GM12878 (cell line): ENCODE measurements around the gene ULBP2. TPM values are rescaled to one million over a fixed set of nuclear protein-coding genes. Genes with fewer than 3 reads are reported as not detected.

Experiments
- ATAC-seq: fragments of 200-7000 bp; cut with Tn5 transposase; 3 replicates; pipeline ENCODE4 v1.9.1; 2020; ENCODE audit warnings: mild to moderate bottlenecking, moderate library complexity
- BruUV-seq: library from RNA; stranded (reverse); fragments of 400-500 nt; replicated peaks from 2 replicates; lab custom pipeline; 2021; lab: Mats Ljungman, UMichigan
- CTCF ChIA-PET: fragments of 300-600 bp; sonication (Branson Sonifier 250); formaldehyde crosslinking; extraction: SDS; loops from one replicate; lab custom pipeline; 2021; ENCODE audit warnings: inconsistent platforms; lab: Yijun Ruan, JAX
- POLR2A ChIA-PET: fragments of 350-600 bp; formaldehyde crosslinking; extraction: SDS; loops from one replicate; lab custom pipeline; 2021; ENCODE audit warnings: inconsistent platforms; lab: Charles Lee
- RAD21 ChIA-PET: fragments of 300-600 bp; sonication (Branson Sonifier 250); formaldehyde crosslinking; loops from one replicate; lab custom pipeline; 2023; ENCODE audit warnings: antibody characterized with exemption; ENCODE audit not compliant: unreplicated experiment; lab: Charles Lee
- SMC1A ChIA-PET: fragments of 300-600 bp; sonication (Branson Sonifier 250); formaldehyde crosslinking; loops from one replicate; lab custom pipeline; 2023; ENCODE audit not compliant: unreplicated experiment, uncharacterized antibody; lab: Charles Lee
- DNase-seq: peaks from one replicate; pipeline ENCODE4 v3.0.0-alpha.2; 2011; ENCODE audit warnings: low read depth, low spot score
- FAIRE-seq: peaks from 3 replicates; lab custom pipeline; 2011; peaks lifted over from hg19 to GRCh38; lab: Jason Lieb, UNC
- H2AFZ ChIP-seq: 2 replicates; pipeline ENCODE4 v1.6.0; 2011; ENCODE audit warnings: low read depth, low read length, control low read depth; ENCODE audit not compliant: control insufficient read depth
- H3K27ac ChIP-seq: 2 replicates; pipeline ENCODE4 v1.5.1; 2011; ENCODE audit warnings: control low read depth; ENCODE audit not compliant: control insufficient read depth, insufficient read depth
- H3K27me3 ChIP-seq, 2 experiments: replicated peaks in 1 of 2; 2 replicates each; pipeline versions ENCODE4 v1.6.0 to v1.6.1; 2011; ENCODE audit warnings: low read length in 1 of 2; ENCODE audit not compliant: control insufficient read depth in 2 of 2, insufficient read depth in 2 of 2
- H3K36me3 ChIP-seq, 2 experiments: 2 replicates each; pipeline ENCODE4 v1.5.1; 2011; ENCODE audit warnings: low read length in 1 of 2; ENCODE audit not compliant: control insufficient read depth in 2 of 2, insufficient read depth in 2 of 2
- H3K4me1 ChIP-seq: 2 replicates; pipeline ENCODE4 v1.6.1; 2011; ENCODE audit warnings: mild to moderate bottlenecking, low read length, moderate library complexity, mixed read lengths; ENCODE audit not compliant: control insufficient read depth, insufficient read depth
- H3K4me2 ChIP-seq: 2 replicates; pipeline ENCODE4 v1.6.0; 2011; ENCODE audit warnings: control low read depth; ENCODE audit not compliant: control insufficient read depth, insufficient read depth
- H3K4me3 ChIP-seq: fragments of 200-600 bp; sonication (generic); 2 replicates; pipeline ENCODE4 v1.5.1; 2016
- H3K79me2 ChIP-seq: 2 replicates; pipeline ENCODE4 v1.6.0; 2011; ENCODE audit warnings: low read length; ENCODE audit not compliant: control insufficient read depth, insufficient read depth
- H3K9ac ChIP-seq: 2 replicates; pipeline ENCODE4 v1.8.0; 2011; ENCODE audit warnings: low read length, control low read depth, mixed read lengths; ENCODE audit not compliant: control insufficient read depth, insufficient read depth
- H3K9me3 ChIP-seq: replicated peaks from 3 replicates; pipeline ENCODE4 v1.5.1; 2011; ENCODE audit warnings: mild to moderate bottlenecking, low read length; ENCODE audit not compliant: control insufficient read depth, insufficient read depth
- H4K20me1 ChIP-seq: 2 replicates; pipeline ENCODE4 v1.6.0; 2011; ENCODE audit not compliant: control insufficient read depth, insufficient read depth
- BCL11A ChIP-seq: IDR thresholded peaks from 2 replicates; pipeline ENCODE4 v1.6.1; 2011; ENCODE audit warnings: low read depth, low read length
- HDAC6 ChIP-seq: fragments of 200-600 bp; sonication (generic); IDR thresholded peaks from one replicate; pipeline ENCODE4 v1.8.0; 2017; ENCODE audit warnings: antibody characterized with exemption; ENCODE audit not compliant: unreplicated experiment
- NFYB ChIP-seq: IDR thresholded peaks from 2 replicates; pipeline ENCODE4 v1.6.1; 2011; ENCODE audit warnings: low read depth, mild to moderate bottlenecking, low read length, improper control_type of control experiment, moderate library complexity; ENCODE audit not compliant: insufficient read depth
- NR2C2 ChIP-seq: IDR thresholded peaks from 2 replicates; pipeline ENCODE4 v1.6.1; 2011; ENCODE audit warnings: borderline replicate concordance, low read depth; ENCODE audit not compliant: control insufficient read depth, insufficient read length
- NR2F1 ChIP-seq: fragments of 450-650 bp; conservative IDR thresholded peaks from 2 replicates; pipeline ENCODE4 v1.6.1; 2017; ENCODE audit warnings: mild to moderate bottlenecking
- SREBF1 ChIP-seq: IDR thresholded peaks from 2 replicates; pipeline ENCODE4 v1.6.1; 2012; ENCODE audit warnings: mild to moderate bottlenecking, low read length
- SREBF2 ChIP-seq: IDR thresholded peaks from 2 replicates; pipeline ENCODE4 v1.6.1; 2012; ENCODE audit warnings: mild to moderate bottlenecking, low read length
- TBL1XR1 ChIP-seq: IDR thresholded peaks from 2 replicates; pipeline ENCODE4 v1.6.1; 2012; ENCODE audit warnings: low read depth, low read length, improper control_type of control experiment
- WRNIP1 ChIP-seq: IDR thresholded peaks from 2 replicates; pipeline ENCODE4 v1.6.1; 2011; ENCODE audit warnings: low read depth, low read length, improper control_type of control experiment, borderline replicate concordance
- ZZZ3 ChIP-seq: IDR thresholded peaks from 2 replicates; pipeline ENCODE4 v1.6.1; 2011; ENCODE audit warnings: low read depth; ENCODE audit not compliant: control insufficient read depth, insufficient read length
- WGBS: methylation state at CpG from one replicate; pipeline ENCODE4 v1.1.6; 2016; ENCODE audit warnings: low lambda C conversion rate; ENCODE audit not compliant: insufficient replicate concordance, insufficient coverage; ENCODE audit errors: missing lambda C conversion rate; 5-methylcytosine and 5-hydroxymethylcytosine counted together
- in situ Hi-C: fragments of 300-500 bp; cut with MboI; formaldehyde crosslinking; loops from 9 replicates; pipeline ENCODE4 v1.14.3; 2018; ENCODE audit warnings: mixed read lengths
- intact Hi-C: fragments of 100-400 bp; cut with micrococcal nuclease; formaldehyde crosslinking; loops from one replicate; pipeline ENCODE4 v1.14.2; 2022; ENCODE audit not compliant: unreplicated experiment
- polyA plus RNA-seq, 11 experiments: library from polyadenylated mRNA; depleted of rRNA in 4 of 11; unstranded in 6 of 11; stranded (reverse) in 5 of 11; fragments of >200 nt; fragmentation: Nextera tagmentation in 4 of 11; fragmentation: Illumina TruSeq in 1 of 11; extraction: Ambion mirVana in 4 of 11; extraction: Trizol in 1 of 11; gene quantifications; 1 replicate in 1 of 11; 2 replicates in 10 of 11; pipeline versions ENCODE4 v1.2.1 to v1.2.3, GENCODE V29; 2011 to 2016; ENCODE audit warnings: inconsistent platforms in 2 of 11, missing spikeins in 2 of 11, low read depth in 1 of 11
- total RNA-seq, 4 experiments: library from RNA; depleted of rRNA in 3 of 4; stranded (reverse); fragments of >200 nt in 3 of 4; fragmentation: Illumina TruSeq in 1 of 4; extraction: Trizol in 1 of 4; gene quantifications; 2 replicates each; pipeline versions ENCODE4 v1.2.1 to v1.2.3, GENCODE V29; 2013 to 2021
- TF ChIP-seq, protein P1 (sequence below): fragments of 450-650 bp; IDR thresholded peaks from 2 replicates; pipeline ENCODE4 v1.6.1; 2017; ENCODE audit warnings: mild to moderate bottlenecking, low read depth, inconsistent platforms; ENCODE audit not compliant: poor library complexity, severe bottlenecking
- TF ChIP-seq, protein P2 (sequence below): fragments of 450-650 bp; IDR thresholded peaks from 2 replicates; pipeline ENCODE4 v1.6.1; 2016; ENCODE audit warnings: mild to moderate bottlenecking, moderate library complexity, borderline replicate concordance

The ULBP2 gene
- total and polyA plus RNA-seq, 10 of the 15 experiments (the other 5 are each of a cell fraction or from before 2014, with no cell fraction given) = 0.16 to 2.5 (median 0.22) TPM; not detected in 3

GRCh38 chr6:149990212-149990660, 48.4 kb downstream of the ULBP2 start:
- ChIA-PET POLR2A (no interaction called here), RAD21 (interaction anchor here (1.7 kb wide), 1 partner anchor 17 kb away, joined by 3 read pairs; no protein-coding TSS in a partner anchor), SMC1A (no interaction called here), CTCF (no interaction called here)
- H3K9ac ChIP-seq = no peak overlapping the region
- peaks cover 7% of the 10 kb centered on the region; the same call in 2 of the 3 replicates for H3K9me3 ChIP-seq
- H2AFZ ChIP-seq = no peak overlapping the region
- in situ Hi-C loops (no loop called here), intact Hi-C loops (no loop called here)
- H3K79me2 ChIP-seq = no peaks in the 10 kb centered on the region
- H3K27ac ChIP-seq = no peak overlapping the region
- DNase-seq = no peak
- H3K4me2 ChIP-seq = peak overlapping the region; percentile 79
- WGBS = 17% methylated on average over 32 of the region's 32 CpGs
- H4K20me1 ChIP-seq = no peaks in the 10 kb centered on the region; the same call in none of the 2 replicates
- BruUV-seq = no TSS peak
- TF ChIP-seq NR2C2 = no peak
- TF ChIP-seq, protein P1, sequence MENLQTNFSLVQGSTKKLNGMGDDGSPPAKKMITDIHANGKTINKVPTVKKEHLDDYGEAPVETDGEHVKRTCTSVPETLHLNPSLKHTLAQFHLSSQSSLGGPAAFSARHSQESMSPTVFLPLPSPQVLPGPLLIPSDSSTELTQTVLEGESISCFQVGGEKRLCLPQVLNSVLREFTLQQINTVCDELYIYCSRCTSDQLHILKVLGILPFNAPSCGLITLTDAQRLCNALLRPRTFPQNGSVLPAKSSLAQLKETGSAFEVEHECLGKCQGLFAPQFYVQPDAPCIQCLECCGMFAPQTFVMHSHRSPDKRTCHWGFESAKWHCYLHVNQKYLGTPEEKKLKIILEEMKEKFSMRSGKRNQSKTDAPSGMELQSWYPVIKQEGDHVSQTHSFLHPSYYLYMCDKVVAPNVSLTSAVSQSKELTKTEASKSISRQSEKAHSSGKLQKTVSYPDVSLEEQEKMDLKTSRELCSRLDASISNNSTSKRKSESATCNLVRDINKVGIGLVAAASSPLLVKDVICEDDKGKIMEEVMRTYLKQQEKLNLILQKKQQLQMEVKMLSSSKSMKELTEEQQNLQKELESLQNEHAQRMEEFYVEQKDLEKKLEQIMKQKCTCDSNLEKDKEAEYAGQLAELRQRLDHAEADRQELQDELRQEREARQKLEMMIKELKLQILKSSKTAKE = no peak
- TF ChIP-seq, protein P2, sequence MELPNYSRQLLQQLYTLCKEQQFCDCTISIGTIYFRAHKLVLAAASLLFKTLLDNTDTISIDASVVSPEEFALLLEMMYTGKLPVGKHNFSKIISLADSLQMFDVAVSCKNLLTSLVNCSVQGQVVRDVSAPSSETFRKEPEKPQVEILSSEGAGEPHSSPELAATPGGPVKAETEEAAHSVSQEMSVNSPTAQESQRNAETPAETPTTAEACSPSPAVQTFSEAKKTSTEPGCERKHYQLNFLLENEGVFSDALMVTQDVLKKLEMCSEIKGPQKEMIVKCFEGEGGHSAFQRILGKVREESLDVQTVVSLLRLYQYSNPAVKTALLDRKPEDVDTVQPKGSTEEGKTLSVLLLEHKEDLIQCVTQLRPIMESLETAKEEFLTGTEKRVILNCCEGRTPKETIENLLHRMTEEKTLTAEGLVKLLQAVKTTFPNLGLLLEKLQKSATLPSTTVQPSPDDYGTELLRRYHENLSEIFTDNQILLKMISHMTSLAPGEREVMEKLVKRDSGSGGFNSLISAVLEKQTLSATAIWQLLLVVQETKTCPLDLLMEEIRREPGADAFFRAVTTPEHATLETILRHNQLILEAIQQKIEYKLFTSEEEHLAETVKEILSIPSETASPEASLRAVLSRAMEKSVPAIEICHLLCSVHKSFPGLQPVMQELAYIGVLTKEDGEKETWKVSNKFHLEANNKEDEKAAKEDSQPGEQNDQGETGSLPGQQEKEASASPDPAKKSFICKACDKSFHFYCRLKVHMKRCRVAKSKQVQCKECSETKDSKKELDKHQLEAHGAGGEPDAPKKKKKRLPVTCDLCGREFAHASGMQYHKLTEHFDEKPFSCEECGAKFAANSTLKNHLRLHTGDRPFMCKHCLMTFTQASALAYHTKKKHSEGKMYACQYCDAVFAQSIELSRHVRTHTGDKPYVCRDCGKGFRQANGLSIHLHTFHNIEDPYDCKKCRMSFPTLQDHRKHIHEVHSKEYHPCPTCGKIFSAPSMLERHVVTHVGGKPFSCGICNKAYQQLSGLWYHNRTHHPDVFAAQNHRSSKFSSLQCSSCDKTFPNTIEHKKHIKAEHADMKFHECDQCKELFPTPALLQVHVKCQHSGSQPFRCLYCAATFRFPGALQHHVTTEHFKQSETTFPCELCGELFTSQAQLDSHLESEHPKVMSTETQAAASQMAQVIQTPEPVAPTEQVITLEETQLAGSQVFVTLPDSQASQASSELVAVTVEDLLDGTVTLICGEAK = no peak
- TF ChIP-seq SREBF1 = no peak
- TF ChIP-seq TBL1XR1 = no peak
- no peak for TF ChIP-seq HDAC6
- TF ChIP-seq BCL11A = no peak
- no peak for TF ChIP-seq NFYB
- TF ChIP-seq ZZZ3 = no peak
- TF ChIP-seq WRNIP1 = no peak
- no peak for TF ChIP-seq NR2F1
- TF ChIP-seq SREBF2 = no peak
- no peak for FAIRE-seq
- H3K4me1 ChIP-seq = peaks cover 14% of the 10 kb centered on the region
- peaks cover 7 to 22% of the 10 kb centered on the region in 2 experiments for H3K27me3 ChIP-seq
- peak overlapping the region; percentile 49; the same call in 1 of the 2 replicates for H3K4me3 ChIP-seq
- H3K36me3 ChIP-seq = no peaks in the 10 kb centered on the region
- ATAC-seq = no peak
